Subcutaneous adipose tissue (tissue), 4 donors: ENCODE data around the gene ENTREP1. TPM values are rescaled to one million over a fixed set of nuclear protein-coding genes. Genes with fewer than 3 reads are reported as not detected.

Source experiments
- total RNA-seq, 4 donors: library from RNA; depleted of rRNA; stranded (reverse); fragments of >200 nt; gene quantifications; one replicate each; pipeline ENCODE4 v1.1.0, GENCODE V29; 2016
- TF ChIP-seq, protein P1 (sequence below): fragments of 450-650 bp; IDR thresholded peaks from one replicate; pipeline ENCODE4 v1.5.1; 2016; ENCODE audit warnings: low read depth, mild to moderate bottlenecking, control low read depth, antibody characterized with exemption, moderate library complexity

Gene ENTREP1
- total RNA-seq, 4 donors from 2014 or later = 3.3 to 12.6 (median 6.0) TPM

DNA sequence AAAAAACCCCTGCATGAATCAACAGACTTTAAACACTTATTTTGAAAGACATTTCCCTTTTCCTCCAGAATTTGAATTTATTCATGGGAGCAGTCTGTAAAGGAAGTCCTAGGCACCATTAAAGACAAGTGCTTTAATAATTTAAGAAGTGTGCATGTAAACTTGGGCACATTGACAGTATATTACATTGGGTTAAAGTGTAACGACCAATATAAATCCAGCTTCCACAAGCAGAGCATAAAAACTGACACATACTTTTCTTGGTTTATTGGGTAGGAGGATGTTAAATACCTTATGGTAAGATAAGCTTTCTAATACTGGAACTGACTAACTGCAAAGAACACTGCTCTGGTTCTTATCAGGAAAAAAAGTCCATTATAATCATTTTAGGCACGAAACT, 1.2 kb upstream of the ENTREP1 start:
- TF ChIP-seq, protein P1, sequence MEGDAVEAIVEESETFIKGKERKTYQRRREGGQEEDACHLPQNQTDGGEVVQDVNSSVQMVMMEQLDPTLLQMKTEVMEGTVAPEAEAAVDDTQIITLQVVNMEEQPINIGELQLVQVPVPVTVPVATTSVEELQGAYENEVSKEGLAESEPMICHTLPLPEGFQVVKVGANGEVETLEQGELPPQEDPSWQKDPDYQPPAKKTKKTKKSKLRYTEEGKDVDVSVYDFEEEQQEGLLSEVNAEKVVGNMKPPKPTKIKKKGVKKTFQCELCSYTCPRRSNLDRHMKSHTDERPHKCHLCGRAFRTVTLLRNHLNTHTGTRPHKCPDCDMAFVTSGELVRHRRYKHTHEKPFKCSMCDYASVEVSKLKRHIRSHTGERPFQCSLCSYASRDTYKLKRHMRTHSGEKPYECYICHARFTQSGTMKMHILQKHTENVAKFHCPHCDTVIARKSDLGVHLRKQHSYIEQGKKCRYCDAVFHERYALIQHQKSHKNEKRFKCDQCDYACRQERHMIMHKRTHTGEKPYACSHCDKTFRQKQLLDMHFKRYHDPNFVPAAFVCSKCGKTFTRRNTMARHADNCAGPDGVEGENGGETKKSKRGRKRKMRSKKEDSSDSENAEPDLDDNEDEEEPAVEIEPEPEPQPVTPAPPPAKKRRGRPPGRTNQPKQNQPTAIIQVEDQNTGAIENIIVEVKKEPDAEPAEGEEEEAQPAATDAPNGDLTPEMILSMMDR = no peak

DNA sequence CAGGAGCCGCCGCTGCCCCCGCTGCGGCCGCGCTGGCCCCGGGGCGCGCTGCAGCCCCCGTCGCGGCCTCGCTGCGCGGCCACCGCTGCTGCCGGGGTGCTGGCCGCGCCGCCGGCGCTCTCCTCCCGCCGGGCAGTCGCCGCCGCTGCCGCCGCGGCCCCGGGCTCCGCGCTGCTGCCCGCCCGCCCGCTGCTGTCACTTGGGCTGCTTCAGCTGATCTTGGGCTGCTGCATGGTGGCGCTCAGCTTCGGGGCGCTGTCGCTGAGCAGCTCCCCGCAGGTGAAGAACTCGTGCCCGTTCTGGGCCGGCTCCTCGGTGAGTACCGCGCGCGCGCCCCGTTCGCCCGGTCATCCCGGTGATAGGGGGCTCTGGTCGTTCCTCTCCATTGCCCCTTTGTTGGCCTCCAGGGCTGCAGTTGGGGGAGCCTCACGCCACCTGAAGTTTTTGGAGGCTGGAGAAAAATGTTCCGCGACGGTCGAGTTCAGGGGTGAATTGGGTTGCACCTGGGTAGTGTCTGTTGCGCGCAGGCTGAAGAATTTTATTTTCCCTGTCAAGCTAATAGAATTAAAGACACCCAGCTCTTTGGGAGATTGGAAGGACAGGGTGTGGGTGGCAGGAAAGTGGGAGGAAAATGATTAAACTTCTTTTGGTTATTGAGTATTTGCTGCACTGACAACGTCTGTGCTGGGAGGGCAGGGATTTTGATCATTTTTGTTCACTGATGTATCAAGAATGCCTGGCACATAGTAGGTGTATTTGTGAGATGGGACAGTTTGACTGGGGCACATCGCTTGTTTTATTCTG, 596 bp downstream of the ENTREP1 start:
- TF ChIP-seq, protein P1 = no peak

DNA sequence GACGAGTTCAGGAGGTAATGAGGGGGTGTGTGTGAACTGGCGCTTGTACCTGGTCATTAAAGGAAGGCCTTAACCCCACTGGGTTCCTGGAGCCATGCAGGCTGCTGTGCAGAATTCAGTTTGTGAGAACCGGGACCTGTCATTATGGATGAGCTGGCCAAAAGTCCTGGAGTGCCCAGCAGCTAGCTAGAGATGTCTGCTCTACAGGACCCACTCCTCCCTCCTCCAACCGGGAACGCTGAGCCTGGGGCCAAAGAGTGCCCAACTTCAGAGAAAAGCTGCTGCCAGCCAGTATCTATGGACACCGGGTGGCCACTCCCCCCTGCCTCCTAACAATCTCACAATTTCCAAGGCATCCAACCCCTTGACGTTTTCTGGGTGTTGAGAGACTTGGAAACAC, 1.2 kb downstream of the ENTREP1 start:
- TF ChIP-seq, protein P1 = no peak

DNA sequence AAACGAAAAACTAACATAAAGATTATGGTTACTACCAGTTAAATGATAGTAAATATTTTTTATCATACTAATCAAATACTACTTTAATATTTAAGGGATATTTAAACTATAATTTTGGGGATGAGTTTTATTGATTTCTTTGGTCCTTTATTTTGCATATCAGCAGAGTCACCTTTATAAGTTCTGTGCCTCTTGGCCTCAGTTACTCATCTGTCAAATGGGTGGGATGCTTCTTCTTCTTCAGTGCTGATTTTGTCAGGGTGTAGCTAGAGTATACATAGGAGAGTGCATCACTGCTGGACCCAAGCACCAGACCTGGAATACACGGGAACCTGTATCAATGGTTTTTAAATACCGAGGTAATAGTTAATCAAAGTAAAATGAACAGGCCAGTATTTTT, 5.6 kb downstream of the ENTREP1 start:
- TF ChIP-seq, protein P1 = no peak

DNA sequence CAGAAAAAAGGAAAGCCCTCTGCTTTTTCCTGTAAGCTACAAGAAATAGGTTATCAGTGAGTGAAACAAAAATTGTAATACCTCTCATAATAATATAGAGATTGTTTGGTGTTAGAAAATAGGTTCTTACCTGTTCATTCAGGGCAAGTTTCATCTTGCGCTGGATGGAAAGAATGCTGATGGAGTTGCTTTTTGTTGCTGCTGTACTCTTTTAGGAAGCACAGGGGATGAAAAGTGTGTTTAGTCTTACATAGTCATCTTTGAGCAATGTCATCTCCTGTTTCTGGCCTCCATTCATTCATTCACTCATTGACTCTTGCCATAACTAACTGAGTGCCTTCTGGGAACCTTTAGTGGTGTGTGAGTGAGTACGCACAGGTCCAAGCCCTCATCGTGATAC, 6.4 kb downstream of the ENTREP1 start:
- TF ChIP-seq, protein P1 = no peak

DNA sequence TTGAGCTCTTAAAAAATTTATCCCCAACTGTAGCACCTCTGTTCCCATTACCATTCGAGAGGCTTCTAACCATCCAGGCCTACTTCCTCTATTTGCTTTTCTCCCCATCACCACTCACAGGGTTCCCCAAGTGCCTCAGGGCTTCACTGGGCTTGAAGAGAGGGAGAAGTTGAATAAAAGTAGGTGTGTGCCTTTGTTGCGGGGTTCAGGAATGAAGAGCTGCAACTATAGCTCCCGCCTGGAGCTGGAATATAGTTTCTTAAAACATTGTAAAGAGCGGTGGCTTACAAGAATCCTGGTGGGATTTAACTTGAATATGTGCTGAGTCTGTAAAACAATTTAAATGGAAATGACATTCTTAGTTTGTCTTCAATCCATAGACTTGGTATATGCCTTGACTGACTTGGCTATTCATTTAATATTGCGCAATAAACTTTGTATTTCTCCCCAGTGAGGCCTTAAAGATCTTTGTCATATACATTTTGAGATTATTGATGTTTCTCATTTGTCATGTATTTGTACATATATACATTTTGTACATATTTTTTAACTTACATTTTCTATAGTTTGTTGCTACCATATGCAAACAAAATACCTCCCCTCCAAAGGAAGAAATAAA, 7.2 kb downstream of the ENTREP1 start:
- TF ChIP-seq, protein P1 = no peak

DNA sequence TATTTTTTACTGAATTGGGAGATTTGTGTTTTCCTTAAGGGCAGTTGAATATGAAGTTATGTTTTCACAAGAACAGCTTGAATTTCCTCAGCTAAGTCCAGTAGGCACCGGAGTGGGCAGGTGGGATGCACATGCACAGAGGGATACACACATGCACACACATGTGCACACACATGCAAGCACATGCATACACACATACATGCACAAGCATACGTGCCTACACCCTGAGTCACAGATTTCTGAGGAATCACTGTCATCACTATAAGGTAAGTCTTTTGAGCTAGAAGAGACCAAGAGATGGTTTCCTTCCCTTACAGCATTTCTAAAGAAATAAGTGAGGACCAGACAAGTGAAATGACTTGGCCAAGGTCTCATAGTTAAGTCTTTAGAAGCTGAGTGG, 8.7 kb downstream of the ENTREP1 start:
- TF ChIP-seq, protein P1 = no peak
